ENCODE results near the gene NDUFA7.
"Not testable (repeated sequence)": the region's sequence is repeated elsewhere in the genome, so short reads cannot be mapped to it uniquely, and the experiment has no call there.

Gene NDUFA7

GRCh38 chr19:8318835-8319234, 2.3 kb downstream of the NDUFA7 start:
- not testable (repeated sequence) for DNase-seq

DNA sequence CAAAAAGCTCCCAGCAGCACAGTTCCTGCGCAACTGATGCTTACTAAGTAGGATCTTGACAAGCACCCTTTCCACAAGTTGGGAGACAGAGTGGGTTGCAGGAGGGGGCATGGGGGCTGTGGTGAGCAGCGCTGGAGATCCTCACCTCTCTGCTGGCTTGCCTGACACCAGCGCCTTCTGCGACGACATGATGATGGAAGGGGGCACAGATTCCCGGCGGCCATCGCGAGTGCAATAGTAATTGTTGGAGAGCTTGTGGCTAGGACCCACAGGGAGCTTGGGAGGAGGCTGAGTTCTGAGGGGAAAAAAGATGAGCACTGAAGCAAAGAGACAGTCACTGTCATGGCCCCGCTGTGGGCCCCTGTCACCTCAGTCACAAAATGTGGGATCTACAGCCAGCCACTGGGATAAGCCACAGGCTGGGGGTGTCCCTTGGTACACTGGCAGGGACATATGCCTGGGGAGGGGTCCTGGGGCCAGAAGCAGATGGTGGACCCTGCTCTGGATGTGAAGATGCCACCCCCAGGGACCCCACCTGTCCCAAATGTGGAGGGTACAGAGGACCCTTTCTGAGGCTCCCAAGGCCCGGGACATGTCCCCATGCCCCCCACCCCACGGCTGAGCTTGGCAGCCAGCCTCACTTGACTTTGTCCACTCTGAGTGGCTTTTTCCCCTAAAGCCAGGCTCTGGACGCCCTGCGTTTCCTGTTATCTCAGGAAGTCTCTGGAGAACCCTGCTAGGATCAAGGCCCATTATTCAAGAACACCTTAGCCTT, 4.6 kb downstream of the NDUFA7 start:
- no peak for DNase-seq

DNA sequence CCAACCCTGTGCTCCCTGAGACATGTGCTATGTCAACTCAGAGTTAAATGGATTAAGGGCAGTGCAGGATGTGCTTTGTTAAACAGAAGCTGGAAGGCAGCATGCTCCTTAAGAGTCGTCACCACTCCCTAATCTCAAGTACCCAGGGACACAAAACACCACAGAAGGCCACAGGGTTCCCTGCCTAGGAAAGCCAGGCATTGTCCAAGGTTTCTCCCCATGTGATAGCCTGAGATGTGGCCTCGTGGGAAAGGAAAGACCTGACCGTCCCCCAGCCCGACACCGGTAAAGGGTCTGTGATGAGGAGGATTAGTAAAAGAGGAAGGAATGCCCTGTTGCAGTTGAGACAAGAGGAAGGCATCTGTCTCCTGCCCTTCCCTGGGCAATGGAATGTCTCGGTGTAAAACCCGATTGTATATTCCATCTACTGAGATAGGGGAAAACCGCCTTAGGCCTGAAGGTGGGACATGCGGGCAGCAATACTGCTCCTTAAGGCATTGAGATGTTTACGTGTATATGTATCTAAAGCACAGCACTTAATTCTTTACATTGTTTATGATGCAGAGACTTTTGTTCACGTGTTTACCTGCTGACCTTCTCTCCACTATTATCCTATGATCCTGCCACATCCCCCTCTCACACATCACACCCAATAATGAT, 6.1 kb downstream of the NDUFA7 start:
- not testable (repeated sequence) for DNase-seq

DNA sequence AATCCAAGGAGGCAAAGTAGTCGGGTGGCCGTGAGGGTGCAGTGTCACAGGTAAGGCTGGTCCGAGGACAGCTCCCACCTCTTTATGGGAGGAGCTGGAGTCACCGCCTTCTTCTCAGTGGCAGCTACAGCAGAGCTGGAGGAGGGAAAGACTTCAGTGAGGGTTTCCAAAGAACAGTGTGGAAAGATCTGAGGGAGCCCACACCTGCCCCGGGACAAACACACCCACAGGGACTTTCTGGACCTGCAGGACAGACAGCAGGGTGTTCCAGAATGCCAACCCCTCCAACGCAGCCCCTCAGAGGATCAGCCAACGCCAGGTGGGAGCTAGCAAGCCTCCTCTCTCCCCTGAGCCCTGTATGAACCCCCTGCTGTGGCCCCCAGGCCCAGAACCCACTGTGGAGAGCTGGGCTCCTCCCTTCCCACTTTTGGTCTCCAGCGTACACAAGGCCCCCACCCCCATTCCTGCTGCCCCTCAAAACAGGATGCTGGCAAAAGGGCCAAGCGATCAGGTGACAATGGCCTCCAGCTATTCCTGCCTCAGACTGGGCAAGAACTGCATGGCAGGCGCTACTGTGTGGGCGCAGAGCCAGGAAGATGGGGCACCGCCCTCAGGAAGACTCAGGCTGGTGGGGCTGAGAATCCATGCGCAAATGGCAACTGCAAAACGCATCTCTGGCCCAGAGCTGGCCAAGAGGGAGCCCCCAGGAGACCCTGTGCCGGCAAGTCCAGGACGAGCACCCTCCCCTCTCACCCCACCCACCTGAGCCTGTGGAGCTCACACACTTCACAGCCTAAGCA, 9.5 kb downstream of the NDUFA7 start:
- no peak for DNase-seq

DNA sequence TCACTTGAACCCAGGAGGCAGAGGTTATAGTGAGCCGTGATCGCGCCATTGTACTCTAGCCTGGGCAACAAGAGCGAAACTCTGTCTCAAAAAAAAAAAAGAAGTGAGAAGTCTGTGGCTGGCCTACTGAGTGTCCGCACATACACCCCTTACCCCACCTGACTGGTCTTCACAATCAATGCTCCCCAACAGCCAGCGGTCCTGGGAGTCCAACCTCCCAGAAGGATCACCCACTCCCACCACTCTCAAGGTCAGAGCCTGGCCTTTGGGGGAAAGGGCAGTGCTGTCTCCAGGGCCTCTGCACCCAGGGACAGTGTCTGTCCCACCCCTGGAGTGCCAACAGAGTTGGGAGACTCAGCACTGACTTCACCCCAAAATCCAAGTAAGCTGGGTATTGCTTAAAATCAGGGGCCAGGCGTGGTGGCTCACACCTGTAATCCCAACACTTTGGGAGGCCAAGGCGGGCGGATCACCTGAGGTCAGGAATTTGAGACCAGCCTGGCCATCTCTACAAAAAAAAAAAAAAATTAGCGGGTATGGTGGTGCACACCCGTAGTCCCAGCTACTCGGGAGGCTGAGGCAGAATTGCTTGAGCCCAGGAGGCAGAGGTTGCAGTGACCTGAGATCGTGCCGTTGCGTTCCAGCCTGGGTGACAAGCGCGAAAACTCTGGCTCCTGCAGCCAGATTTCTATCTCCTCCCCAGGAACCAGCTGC, 10.7 kb downstream of the NDUFA7 start:
- DNase-seq, result no peak

GRCh38 chr19:8308891-8309291, 12.3 kb downstream of the NDUFA7 start:
- no peak for DNase-seq

GRCh38 chr19:8307965-8308866, 13.0 kb downstream of the NDUFA7 start, which contains the start of gene CD320:
CD320 (minus strand) TSS chr19:8308358; CDS start chr19:8308290, 68 bp downstream.
- peak; percentile 82 to 84 for DNase-seq

DNA sequence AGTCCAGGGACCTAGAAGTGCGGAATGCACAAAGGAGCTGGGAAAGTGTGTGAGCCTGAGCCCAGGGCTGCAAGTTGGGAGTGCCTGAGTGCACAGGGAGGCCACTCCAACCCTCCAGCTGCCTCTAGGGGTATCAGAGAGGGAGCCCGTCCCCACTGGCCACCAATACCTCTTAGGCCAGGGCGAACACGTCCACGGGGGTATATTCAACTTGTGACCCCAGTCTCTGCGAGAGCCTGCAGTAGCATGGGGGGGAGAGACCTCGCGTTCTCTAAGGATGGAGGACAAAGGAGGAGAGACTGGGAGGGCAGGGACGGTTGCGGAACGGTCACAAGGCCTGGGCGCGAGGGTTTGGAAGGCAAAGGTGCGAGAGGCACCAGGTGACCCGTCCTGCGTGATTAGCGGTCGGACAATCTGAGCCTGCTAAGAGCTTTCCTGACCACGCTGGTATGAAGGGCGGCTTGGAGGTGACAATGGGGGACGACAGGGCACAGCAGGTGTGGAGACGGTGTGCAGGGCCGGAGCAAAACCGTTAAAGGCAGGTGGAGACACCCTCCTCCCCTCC, 13.7 kb downstream of the NDUFA7 start:
- DNase-seq, result no peak

- no peak for DNase-seq
Observed at GRCh38 chr19:8306235-8307054, 14.7 kb downstream of the NDUFA7 start.

DNA sequence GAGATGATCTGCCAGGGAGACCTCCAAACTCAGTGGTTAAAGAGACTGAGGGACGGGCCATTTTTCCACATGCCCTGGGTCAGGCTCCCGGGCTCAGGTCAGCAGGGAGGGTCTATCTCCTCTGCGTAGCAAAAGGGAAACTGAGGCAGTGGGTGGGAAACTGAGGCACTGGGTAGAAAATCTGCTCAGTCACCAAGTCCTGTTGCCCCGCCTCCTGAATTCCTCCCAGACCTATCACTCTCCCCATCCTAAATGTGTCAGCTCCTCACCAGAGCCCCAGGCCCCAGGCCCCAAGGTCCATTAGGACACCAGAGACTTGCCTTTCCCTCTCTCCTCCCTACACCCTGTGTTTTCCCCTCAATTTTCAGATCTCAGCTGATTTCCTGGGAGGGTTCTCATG, 15.4 kb downstream of the NDUFA7 start:
- DNase-seq, result no peak

GRCh38 chr19:8304841-8305621, 16.1 kb downstream of the NDUFA7 start:
- DNase-seq, result peak in 1 of 2 donors; percentile 33

DNA sequence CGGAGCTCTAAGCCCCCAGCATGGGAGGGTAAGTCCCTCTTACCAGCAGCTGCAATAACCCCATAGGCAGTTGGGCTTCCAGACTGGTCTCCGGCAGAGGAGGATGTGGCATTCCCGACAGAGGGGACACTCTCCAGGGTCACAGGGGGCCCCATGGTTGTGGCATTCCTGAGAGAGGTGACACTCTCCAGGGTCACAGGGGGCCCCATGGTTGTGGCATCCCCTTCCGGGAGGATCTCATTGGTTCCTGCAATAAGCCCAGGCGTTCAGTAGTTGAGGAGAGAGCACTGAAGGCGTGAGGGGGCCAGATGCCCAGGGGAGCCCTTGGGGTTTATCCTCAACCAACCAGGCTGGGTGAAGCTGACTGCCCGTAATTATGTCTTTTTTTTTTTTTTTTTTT, 18.4 kb downstream of the NDUFA7 start:
- no peak for DNase-seq

- no peak for DNase-seq
Observed at GRCh38 chr19:8302357-8302691, 18.9 kb downstream of the NDUFA7 start.

DNA sequence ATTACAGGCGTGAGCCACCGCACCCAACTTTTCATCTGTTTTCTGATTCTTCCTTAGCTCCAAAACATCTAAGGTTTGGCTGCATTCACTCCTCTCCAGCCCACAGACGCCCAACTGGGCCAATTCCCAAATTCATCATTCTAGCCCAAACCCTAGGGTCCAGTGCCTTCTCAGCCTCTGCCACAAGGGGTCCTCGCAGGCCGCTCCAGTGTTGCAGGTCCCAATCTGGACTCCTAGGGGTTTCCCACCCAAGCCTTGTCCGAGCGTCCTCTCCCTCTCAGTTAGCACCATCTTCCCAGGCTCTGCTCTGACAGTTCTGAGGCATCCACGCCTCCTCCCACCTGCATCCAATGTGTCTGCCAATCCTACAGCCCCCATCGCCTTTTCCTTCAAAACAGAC, 29.8 kb downstream of the NDUFA7 start:
- DNase-seq, result not testable (repeated sequence)

DNA sequence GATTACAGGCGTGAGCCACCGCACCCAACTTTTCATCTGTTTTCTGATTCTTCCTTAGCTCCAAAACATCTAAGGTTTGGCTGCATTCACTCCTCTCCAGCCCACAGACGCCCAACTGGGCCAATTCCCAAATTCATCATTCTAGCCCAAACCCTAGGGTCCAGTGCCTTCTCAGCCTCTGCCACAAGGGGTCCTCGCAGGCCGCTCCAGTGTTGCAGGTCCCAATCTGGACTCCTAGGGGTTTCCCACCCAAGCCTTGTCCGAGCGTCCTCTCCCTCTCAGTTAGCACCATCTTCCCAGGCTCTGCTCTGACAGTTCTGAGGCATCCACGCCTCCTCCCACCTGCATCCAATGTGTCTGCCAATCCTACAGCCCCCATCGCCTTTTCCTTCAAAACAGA, 44.7 kb downstream of the NDUFA7 start:
- DNase-seq, result not testable (repeated sequence)

GRCh38 chr19:8269724-8270123, 51.5 kb downstream of the NDUFA7 start:
- DNase-seq, result no peak

DNA sequence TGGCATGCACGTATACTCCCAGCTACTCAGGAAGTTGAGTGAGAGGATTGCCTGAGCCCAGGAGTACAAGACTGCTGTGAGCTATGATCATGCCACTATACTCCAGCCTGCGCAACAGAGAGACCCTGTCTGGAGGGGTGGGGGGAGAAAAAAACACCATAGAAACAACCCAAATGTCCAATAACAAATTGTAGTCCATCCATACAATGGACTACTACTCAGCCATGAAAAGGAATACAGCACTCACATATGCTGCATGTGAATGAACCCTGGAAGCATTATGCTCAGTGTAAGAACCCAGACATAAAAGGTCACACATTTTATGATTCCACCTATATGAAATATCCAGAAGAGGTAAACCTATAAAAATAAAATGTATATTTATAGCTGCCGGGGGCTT, 55.3 kb downstream of the NDUFA7 start:
- no peak for DNase-seq

- DNase-seq, result not testable (repeated sequence)
Observed at GRCh38 chr19:8264248-8264647, 56.9 kb downstream of the NDUFA7 start.

DNA sequence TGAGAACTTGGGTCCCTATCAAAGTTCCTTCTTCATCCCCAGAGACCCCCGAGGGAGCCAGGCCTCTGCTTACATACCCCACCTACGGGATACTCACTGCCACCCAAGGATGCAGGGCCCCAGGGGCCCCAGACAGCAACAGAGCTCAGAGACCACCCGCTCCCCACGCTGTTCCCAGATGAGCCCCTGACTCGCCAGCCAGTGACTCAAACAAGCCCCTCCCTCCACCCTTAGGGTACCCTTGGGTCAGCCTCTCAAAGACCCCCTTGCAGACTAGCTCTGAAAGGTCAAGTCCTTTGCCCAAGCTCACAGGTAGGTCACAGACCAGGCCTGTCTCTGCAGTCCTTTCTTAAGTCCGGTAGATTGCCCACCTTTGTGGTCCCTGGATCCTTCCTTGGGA, 58.7 kb downstream of the NDUFA7 start:
- no peak for DNase-seq

- DNase-seq, result no peak
Observed at GRCh38 chr19:8261881-8262280, 59.3 kb downstream of the NDUFA7 start.

Data from stimulated activated CD4-positive, alpha-beta T cell treated with anti-CD3 and anti-CD28 coated beads, Interleukin-2, amount 100 ng/mL, for 48 hours (primary cell).